DMS79 treated with DMSO at 0.1 percent for 48 hours (cell line): Measurements from ENCODE around the gene OR6C2.
"Not testable (repeated sequence)": the region's sequence is repeated elsewhere in the genome, so short reads cannot be mapped to it uniquely, and the experiment has no call there.

Source experiments
- DNase-seq: peaks from one replicate; lab custom pipeline; 2025; lab: John Stamatoyannopoulos, UW

The OR6C2 gene

GRCh38 chr12:55472264-55472663, 28.4 kb downstream of the OR6C2 start:
- no peak for DNase-seq

GRCh38 chr12:55479136-55479535, 35.3 kb downstream of the OR6C2 start:
- DNase-seq = not testable (repeated sequence)

- DNase-seq = not testable (repeated sequence)
Observed at GRCh38 chr12:55484284-55484683, 40.4 kb downstream of the OR6C2 start.

- no peak for DNase-seq
Observed at GRCh38 chr12:55492078-55492477, 48.2 kb downstream of the OR6C2 start, which contains the start of gene OR6C68. Gene OR6C68 (plus strand): TSS chr12:55492378. CDS start chr12:55492378, 0 bp downstream.

GRCh38 chr12:55495490-55495889, 51.6 kb downstream of the OR6C2 start:
- no peak for DNase-seq

- DNase-seq = no peak
Observed at GRCh38 chr12:55499231-55499630, 55.4 kb downstream of the OR6C2 start.

- DNase-seq = no peak
Observed at GRCh38 chr12:55499810-55500252, 56.0 kb downstream of the OR6C2 start.

- DNase-seq = no peak
Observed at GRCh38 chr12:55501601-55502000, 57.7 kb downstream of the OR6C2 start.
